Astrocyte (in vitro differentiated cells and primary cell): ENCODE measurements around the gene IL2RG.

Experiments
- EZH2 ChIP-seq: IDR thresholded peaks from 2 replicates; pipeline ENCODE4 v1.6.1; 2012; ENCODE audit warnings: mild to moderate bottlenecking, low read length, inconsistent platforms; ENCODE audit not compliant: insufficient read depth
- TF ChIP-seq, protein P1 (sequence below): IDR thresholded peaks from 2 replicates; pipeline ENCODE4 v1.5.1; 2011; ENCODE audit warnings: low read depth, mild to moderate bottlenecking, inconsistent platforms, low read length, moderate library complexity; ENCODE audit not compliant: insufficient read depth

DNA sequence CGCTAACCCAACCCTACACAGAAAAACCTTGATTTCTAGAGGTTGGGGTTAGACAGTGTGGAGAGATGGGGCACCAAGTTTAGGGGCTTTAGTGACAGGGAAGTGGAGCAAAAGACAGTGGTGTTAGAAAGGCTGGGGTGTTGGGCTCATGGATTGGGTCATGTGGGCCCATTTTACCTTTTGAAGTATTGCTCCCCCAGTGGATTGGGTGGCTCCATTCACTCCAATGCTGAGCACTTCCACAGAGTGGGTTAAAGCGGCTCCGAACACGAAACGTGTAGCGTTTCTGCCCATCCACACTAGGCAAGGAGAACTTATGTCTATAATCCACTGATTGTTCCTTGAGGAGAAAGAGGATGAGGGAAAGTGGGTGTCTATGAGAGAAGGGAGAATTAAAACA lies 2.3 kb downstream of the IL2RG start:
- TF ChIP-seq, protein P1, sequence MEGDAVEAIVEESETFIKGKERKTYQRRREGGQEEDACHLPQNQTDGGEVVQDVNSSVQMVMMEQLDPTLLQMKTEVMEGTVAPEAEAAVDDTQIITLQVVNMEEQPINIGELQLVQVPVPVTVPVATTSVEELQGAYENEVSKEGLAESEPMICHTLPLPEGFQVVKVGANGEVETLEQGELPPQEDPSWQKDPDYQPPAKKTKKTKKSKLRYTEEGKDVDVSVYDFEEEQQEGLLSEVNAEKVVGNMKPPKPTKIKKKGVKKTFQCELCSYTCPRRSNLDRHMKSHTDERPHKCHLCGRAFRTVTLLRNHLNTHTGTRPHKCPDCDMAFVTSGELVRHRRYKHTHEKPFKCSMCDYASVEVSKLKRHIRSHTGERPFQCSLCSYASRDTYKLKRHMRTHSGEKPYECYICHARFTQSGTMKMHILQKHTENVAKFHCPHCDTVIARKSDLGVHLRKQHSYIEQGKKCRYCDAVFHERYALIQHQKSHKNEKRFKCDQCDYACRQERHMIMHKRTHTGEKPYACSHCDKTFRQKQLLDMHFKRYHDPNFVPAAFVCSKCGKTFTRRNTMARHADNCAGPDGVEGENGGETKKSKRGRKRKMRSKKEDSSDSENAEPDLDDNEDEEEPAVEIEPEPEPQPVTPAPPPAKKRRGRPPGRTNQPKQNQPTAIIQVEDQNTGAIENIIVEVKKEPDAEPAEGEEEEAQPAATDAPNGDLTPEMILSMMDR, result no peak
- no peak for TF ChIP-seq EZH2
